HG03460 (cell line): ENCODE data around the gene PCAT6.
"Not testable (repeated sequence)": the region's sequence is repeated elsewhere in the genome, so short reads cannot be mapped to it uniquely, and the experiment has no call there.

Experiments
- ATAC-seq: cut with Tn5 transposase; IDR thresholded peaks from one replicate; pipeline ENCODE4 v1.9.1; 2021; ENCODE audit not compliant: unreplicated experiment

The PCAT6 gene

GRCh38 chr1:202810615-202811295 is at the start of gene PCAT6:
TSS of gene PCAT6 (plus strand) at chr1:202810954.
- ATAC-seq, result peak; percentile 77

- ATAC-seq, result no peak
Observed at GRCh38 chr1:202762019-202762418, 48.7 kb upstream of the PCAT6 start.

GRCh38 chr1:202765721-202766120 is 45.0 kb upstream of the PCAT6 start:
- no peak for ATAC-seq

GRCh38 chr1:202770135-202770534 is 40.6 kb upstream of the PCAT6 start:
- ATAC-seq, result no peak

- ATAC-seq, result no peak
Observed at GRCh38 chr1:202781180-202781579, 29.6 kb upstream of the PCAT6 start.

GRCh38 chr1:202786804-202787203 is 23.9 kb upstream of the PCAT6 start:
- ATAC-seq, result no peak

GRCh38 chr1:202788800-202789199 is 22.0 kb upstream of the PCAT6 start:
- no peak for ATAC-seq

- ATAC-seq, result no peak
Observed at GRCh38 chr1:202791077-202791747, 19.5 kb upstream of the PCAT6 start.

GRCh38 chr1:202794051-202794740 is 16.6 kb upstream of the PCAT6 start:
- no peak for ATAC-seq

- ATAC-seq, result not testable (repeated sequence)
Observed at GRCh38 chr1:202794931-202795330, 15.8 kb upstream of the PCAT6 start.

GRCh38 chr1:202796670-202797069 is 14.1 kb upstream of the PCAT6 start:
- ATAC-seq, result no peak

- ATAC-seq, result no peak
Observed at GRCh38 chr1:202798260-202798659, 12.5 kb upstream of the PCAT6 start.

GRCh38 chr1:202798792-202799331 is 11.9 kb upstream of the PCAT6 start:
- no peak for ATAC-seq

GRCh38 chr1:202800742-202801141 is 10.0 kb upstream of the PCAT6 start:
- ATAC-seq, result no peak

GRCh38 chr1:202801175-202801574 is 9.6 kb upstream of the PCAT6 start:
- ATAC-seq, result no peak

- no peak for ATAC-seq
Observed at GRCh38 chr1:202802034-202802433, 8.7 kb upstream of the PCAT6 start.

- no peak for ATAC-seq
Observed at GRCh38 chr1:202802998-202803932, 7.5 kb upstream of the PCAT6 start.

GRCh38 chr1:202804126-202804525 is 6.6 kb upstream of the PCAT6 start:
- no peak for ATAC-seq

GRCh38 chr1:202805886-202806844 is 4.6 kb upstream of the PCAT6 start:
- no peak for ATAC-seq
